ENCODE results near the gene TRIM66.

TRIM66 gene

DNA sequence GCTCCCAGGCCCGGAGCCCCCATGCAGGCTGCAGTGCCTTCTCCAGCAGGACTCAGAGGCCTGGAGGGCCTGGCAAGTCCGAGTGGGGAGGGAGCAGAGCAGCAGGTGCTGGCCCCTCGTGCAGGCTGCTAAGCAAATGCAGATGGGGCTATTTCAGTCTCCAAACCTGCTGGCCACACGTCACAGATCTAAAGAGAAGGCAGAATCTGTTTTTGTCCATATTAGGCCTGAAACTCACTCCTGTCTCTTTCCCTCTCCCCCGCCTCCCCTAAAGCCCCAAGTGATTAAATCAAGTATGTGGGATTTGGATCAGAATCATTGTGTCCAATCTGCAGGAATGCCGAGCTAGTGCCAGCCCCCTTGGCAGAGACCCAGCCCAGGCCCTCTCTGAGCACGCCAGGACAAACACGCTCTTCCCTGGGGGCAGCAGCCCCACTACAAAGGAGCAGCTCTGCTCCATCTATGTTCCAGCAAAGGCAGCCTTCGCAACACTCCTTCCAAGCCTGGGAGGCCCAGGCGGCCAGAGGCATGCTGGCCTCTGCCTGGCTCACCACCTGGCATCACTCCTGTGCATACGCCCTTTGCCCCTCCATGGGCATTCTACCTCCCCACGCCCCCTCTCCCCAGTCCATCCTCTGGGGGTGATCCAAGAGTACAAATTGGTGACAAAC is 26.7 kb upstream of the TRIM66 start:
- no peak for DNase-seq (ENCODE audit: low read depth)
- TF ChIP-seq, protein P1, sequence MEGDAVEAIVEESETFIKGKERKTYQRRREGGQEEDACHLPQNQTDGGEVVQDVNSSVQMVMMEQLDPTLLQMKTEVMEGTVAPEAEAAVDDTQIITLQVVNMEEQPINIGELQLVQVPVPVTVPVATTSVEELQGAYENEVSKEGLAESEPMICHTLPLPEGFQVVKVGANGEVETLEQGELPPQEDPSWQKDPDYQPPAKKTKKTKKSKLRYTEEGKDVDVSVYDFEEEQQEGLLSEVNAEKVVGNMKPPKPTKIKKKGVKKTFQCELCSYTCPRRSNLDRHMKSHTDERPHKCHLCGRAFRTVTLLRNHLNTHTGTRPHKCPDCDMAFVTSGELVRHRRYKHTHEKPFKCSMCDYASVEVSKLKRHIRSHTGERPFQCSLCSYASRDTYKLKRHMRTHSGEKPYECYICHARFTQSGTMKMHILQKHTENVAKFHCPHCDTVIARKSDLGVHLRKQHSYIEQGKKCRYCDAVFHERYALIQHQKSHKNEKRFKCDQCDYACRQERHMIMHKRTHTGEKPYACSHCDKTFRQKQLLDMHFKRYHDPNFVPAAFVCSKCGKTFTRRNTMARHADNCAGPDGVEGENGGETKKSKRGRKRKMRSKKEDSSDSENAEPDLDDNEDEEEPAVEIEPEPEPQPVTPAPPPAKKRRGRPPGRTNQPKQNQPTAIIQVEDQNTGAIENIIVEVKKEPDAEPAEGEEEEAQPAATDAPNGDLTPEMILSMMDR (IDR thresholded peaks at IDR 0.05; ENCODE audit: control insufficient read depth, extremely low read depth, insufficient read depth): no peak
- no peak overlapping the region for H3K4me3 ChIP-seq (ENCODE audit: low read depth, low read length)

DNA sequence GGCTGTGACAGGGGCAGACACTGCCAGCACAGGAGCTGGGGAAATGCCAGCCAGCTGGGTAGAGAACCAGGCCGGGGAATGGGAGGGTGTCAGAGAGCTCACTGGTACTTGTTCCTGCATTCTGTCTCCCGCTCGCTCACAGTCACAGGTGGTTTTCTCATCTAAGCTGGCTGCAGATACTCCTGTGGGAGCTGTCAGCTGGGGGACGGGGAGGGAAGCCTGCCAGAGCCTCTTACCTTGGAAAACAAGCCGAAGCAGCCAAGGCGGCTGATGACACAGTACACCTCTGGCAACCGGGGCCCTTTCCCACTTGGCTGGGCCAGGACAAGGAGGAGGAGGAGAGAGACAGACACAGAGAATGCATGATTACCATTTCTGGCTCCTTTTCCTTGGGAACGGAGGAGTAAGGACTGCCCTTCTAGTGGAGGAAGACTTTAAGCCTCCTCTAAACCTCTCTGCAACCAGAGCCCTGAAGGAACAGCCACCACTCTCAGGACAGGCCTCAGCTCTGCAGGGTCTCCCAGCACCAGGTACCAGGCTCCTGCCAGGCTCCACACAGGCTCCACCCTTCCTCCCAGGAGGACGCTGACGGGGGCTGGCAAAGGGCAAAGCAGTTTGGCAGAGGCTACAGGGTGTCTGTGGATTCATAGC is 25.2 kb upstream of the TRIM66 start:
- no peak for DNase-seq (ENCODE audit: low read depth)
- H3K4me3 ChIP-seq (ENCODE audit: low read depth, low read length): no peak overlapping the region
- TF ChIP-seq, protein P1 (IDR thresholded peaks at IDR 0.05; ENCODE audit: control insufficient read depth, extremely low read depth, insufficient read depth): no peak

- TF ChIP-seq, protein P1 (IDR thresholded peaks at IDR 0.05; ENCODE audit: control insufficient read depth, extremely low read depth, insufficient read depth): no peak
- no peak for DNase-seq (ENCODE audit: low read depth)
- H3K4me3 ChIP-seq (ENCODE audit: low read depth, low read length): no peak overlapping the region
Measured at GRCh38 chr11:8706673-8707432, 24.4 kb upstream of the TRIM66 start.

GRCh38 chr11:8705146-8705545 is 22.7 kb upstream of the TRIM66 start:
- H3K4me3 ChIP-seq (ENCODE audit: low read depth, low read length): no peak overlapping the region

GRCh38 chr11:8704136-8704535 is 21.7 kb upstream of the TRIM66 start:
- H3K4me3 ChIP-seq (ENCODE audit: low read depth, low read length): no peak overlapping the region
- TF ChIP-seq, protein P1 (IDR thresholded peaks at IDR 0.05; ENCODE audit: control insufficient read depth, extremely low read depth, insufficient read depth): no peak
- no peak for DNase-seq (ENCODE audit: low read depth)

More at GRCh38 chr11:8705146-8705545, 22.7 kb upstream of the TRIM66 start:
- TF ChIP-seq, protein P1 (IDR thresholded peaks at IDR 0.05; ENCODE audit: control insufficient read depth, extremely low read depth, insufficient read depth): no peak
- DNase-seq (ENCODE audit: low read depth): no peak

GRCh38 chr11:8702598-8702915 is 20.1 kb upstream of the TRIM66 start:
- TF ChIP-seq, protein P1 (IDR thresholded peaks at IDR 0.05; ENCODE audit: control insufficient read depth, extremely low read depth, insufficient read depth): no peak
- H3K4me3 ChIP-seq (ENCODE audit: low read depth, low read length): no peak overlapping the region
- no peak for DNase-seq (ENCODE audit: low read depth)
